Measurements from ENCODE around the gene HSPA12B.

DNA sequence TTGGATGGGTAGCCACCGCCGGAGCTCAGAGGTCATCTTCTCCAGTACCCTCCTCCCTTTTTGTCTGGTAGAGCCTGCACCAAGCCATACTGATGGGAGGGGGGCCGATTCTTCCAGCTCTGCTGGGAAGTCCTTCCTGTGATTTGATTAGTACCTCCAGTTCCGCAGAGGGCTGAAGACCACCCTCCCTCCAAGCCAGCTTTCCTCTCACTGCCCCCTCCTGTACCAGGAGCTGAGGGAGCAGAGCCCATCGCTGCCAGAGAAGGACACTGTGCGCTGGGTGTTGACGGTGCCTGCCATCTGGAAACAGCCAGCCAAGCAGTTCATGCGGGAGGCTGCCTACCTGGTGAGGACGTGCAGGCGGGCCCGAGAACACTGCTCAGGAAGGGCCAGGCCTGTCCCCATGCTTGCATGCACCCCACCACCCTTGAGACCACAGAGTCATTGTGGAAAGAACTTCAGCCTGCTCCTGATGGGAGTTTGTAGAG, 13.2 kb downstream of the HSPA12B start:
- TF ChIP-seq, protein P1, sequence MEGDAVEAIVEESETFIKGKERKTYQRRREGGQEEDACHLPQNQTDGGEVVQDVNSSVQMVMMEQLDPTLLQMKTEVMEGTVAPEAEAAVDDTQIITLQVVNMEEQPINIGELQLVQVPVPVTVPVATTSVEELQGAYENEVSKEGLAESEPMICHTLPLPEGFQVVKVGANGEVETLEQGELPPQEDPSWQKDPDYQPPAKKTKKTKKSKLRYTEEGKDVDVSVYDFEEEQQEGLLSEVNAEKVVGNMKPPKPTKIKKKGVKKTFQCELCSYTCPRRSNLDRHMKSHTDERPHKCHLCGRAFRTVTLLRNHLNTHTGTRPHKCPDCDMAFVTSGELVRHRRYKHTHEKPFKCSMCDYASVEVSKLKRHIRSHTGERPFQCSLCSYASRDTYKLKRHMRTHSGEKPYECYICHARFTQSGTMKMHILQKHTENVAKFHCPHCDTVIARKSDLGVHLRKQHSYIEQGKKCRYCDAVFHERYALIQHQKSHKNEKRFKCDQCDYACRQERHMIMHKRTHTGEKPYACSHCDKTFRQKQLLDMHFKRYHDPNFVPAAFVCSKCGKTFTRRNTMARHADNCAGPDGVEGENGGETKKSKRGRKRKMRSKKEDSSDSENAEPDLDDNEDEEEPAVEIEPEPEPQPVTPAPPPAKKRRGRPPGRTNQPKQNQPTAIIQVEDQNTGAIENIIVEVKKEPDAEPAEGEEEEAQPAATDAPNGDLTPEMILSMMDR (IDR thresholded peaks at IDR 0.05) = no peak
- TF ChIP-seq POLR2A (IDR thresholded peaks at IDR 0.05) (no peak), POLR2AphosphoS5 (IDR thresholded peaks at IDR 0.05) (no peak)

All from prostate gland (tissue), 2 donors.